ENCODE data around the gene GALNT7. TPM values are rescaled to one million over a fixed set of nuclear protein-coding genes. Genes with fewer than 3 reads are reported as not detected.
"Not testable (repeated sequence)": the region's sequence is repeated elsewhere in the genome, so short reads cannot be mapped to it uniquely, and the experiment has no call there.

GALNT7 gene
- total RNA-seq, 1 donor from 2014 or later = 24.7 TPM

DNA sequence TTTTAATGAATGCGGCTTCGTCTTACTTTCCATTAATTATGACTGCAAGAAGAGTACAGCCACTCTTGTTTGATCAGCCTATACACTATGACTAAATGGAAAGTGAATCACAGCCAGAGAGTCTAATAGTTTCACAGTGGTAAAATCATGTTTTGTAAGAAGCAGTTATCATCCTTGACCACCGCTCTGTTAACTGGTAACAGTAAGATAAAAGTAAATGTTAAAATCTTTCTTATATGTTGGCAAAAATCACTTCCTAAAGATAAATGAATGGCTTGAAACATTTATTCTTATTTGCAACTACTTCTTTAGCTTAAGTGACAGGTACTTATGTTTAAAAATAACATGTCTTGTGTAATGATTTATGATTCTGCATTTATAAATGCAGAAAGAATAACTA is 13.2 kb downstream of the GALNT7 start:
- Histone ChIP-seq H3K4me3 (ENCODE audit: low read depth, low read length) (no peak overlapping the region), H3K36me3 (ENCODE audit: control insufficient read depth, insufficient read depth, low read length) (no peaks in the 10 kb centered on the region), H3K27me3 (ENCODE audit: control insufficient read depth, insufficient read depth, low read length) (no peaks in the 10 kb centered on the region)
- DNase-seq (ENCODE audit: low read depth) (peak; percentile 88), FAIRE-seq (no peak)
- TF ChIP-seq, protein P1, sequence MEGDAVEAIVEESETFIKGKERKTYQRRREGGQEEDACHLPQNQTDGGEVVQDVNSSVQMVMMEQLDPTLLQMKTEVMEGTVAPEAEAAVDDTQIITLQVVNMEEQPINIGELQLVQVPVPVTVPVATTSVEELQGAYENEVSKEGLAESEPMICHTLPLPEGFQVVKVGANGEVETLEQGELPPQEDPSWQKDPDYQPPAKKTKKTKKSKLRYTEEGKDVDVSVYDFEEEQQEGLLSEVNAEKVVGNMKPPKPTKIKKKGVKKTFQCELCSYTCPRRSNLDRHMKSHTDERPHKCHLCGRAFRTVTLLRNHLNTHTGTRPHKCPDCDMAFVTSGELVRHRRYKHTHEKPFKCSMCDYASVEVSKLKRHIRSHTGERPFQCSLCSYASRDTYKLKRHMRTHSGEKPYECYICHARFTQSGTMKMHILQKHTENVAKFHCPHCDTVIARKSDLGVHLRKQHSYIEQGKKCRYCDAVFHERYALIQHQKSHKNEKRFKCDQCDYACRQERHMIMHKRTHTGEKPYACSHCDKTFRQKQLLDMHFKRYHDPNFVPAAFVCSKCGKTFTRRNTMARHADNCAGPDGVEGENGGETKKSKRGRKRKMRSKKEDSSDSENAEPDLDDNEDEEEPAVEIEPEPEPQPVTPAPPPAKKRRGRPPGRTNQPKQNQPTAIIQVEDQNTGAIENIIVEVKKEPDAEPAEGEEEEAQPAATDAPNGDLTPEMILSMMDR (IDR thresholded peaks at IDR 0.05; ENCODE audit: insufficient read depth, low read length, severe bottlenecking) = no peak

DNA sequence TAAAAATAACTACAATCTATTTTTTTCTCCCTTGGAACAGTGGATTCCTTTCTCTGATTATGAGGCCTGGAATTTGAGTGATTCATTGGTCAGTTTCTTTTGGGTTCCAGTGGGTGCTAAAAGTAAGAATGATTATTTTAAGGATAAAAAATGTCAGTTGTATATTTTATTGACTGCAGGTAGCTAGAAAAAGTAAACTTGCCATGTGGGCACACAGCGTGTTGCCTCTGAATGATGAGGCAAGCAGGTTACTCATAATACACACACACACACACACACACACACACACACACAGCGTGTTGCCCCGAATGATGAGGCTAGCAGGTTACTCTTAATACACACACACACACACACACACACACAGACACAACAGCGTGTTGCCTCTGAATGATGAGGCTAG is 13.8 kb downstream of the GALNT7 start:
- Histone ChIP-seq H3K4me3 (ENCODE audit: low read depth, low read length) (no peak overlapping the region), H3K36me3 (ENCODE audit: control insufficient read depth, insufficient read depth, low read length) (no peaks in the 10 kb centered on the region), H3K27me3 (ENCODE audit: control insufficient read depth, insufficient read depth, low read length) (no peaks in the 10 kb centered on the region)
- DNase-seq (ENCODE audit: low read depth) = peak; percentile 76
- peak; percentile 70 for FAIRE-seq
- TF ChIP-seq, protein P1 (IDR thresholded peaks at IDR 0.05; ENCODE audit: insufficient read depth, low read length, severe bottlenecking) = no peak

DNA sequence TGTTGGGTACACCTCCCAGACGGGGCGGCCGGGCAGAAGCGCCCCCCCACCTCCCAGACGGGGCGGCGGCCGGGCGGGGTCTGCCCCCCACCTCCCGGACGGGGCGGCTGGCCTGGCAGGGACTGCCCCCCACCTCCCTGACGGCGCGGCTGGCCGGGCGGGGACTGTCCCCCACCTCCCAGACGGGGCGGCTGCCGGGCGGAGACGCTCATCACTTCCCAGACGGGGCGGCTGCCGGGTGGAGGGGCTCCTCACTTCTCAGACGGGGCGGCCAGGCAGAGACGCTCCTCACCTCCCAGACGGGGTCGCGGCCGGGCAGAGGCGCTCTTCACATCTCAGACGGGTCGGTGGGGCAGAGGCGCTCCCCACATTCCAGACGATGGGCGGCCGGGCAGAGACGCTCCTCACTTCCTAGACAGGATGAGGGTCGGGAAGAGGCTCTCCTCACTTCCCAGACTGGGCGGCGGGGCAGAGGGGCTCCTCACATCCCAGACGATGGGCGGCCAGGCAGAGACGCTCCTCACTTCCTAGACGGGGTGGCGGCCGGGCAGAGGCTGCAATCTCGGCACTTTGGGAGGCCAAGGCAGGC is 15.1 kb downstream of the GALNT7 start:
- FAIRE-seq = not testable (repeated sequence)

DNA sequence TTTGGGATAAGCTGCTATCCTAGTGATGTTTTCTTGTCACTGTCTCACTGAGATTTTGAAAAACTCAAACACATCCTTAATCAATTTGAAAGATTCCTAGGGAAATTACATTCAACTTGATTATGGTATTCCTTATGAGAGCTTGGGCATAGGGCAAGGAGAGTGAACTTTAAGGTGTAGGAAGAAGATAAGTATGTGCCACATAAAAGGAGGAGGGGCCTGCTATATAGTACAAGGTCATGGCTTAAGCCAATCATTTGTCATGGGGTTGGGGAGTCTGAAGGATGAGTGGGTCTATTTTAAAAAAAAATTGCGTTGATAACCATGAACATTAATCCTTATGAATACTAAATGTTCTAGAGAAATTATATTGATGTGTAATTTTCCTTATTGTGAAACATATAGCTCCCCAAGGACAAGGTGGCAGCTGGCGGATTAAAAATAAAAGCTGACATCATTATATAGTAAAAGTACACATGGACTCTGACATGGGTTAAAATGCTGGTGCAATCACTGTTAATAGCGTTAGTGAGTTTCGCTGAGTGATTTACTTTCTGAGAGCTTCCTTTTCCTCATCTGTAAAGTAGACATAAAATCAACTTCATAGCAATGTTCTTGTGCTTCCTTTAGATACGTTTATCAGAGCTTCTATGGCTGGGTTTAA is 17.4 kb downstream of the GALNT7 start:
- FAIRE-seq (no peak), DNase-seq (ENCODE audit: low read depth) (no peak)
- no peaks in the 10 kb centered on the region for H3K36me3 ChIP-seq (ENCODE audit: control insufficient read depth, insufficient read depth, low read length)
- no peaks in the 10 kb centered on the region for H3K27me3 ChIP-seq (ENCODE audit: control insufficient read depth, insufficient read depth, low read length)
- TF ChIP-seq, protein P1 (IDR thresholded peaks at IDR 0.05; ENCODE audit: insufficient read depth, low read length, severe bottlenecking) = no peak
- H3K4me3 ChIP-seq (ENCODE audit: low read depth, low read length) = no peak overlapping the region

More for the DNA sequence above, 15.1 kb downstream of the GALNT7 start:
- DNase-seq (ENCODE audit: low read depth); H3K4me3 ChIP-seq (ENCODE audit: low read depth, low read length); H3K27me3 ChIP-seq (ENCODE audit: control insufficient read depth, insufficient read depth, low read length); H3K36me3 ChIP-seq (ENCODE audit: control insufficient read depth, insufficient read depth, low read length): not testable (repeated sequence)

DNA sequence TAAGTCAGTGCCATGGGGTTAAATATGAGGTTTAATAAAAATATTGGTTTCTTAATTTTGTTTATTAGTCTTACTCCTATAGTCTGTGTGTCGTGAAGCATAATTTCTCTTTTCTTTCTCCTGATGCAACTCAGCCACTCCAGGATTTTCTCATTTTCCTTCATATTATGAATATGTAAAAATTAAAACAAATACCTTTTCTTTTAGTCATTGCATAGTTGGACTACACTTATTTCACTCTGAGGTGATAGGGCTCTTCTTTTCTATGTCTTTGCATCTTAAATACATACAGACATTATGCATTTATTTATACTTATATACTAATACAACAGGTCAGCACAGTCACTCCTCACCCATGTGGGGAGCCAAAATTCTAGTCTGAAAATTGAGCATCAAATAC is 19.1 kb downstream of the GALNT7 start:
- Histone ChIP-seq H3K27me3 (ENCODE audit: control insufficient read depth, insufficient read depth, low read length) (no peaks in the 10 kb centered on the region), H3K36me3 (ENCODE audit: control insufficient read depth, insufficient read depth, low read length) (no peaks in the 10 kb centered on the region), H3K4me3 (ENCODE audit: low read depth, low read length) (no peak overlapping the region)
- FAIRE-seq (no peak), DNase-seq (ENCODE audit: low read depth) (no peak)
- TF ChIP-seq, protein P1 (IDR thresholded peaks at IDR 0.05; ENCODE audit: insufficient read depth, low read length, severe bottlenecking) = no peak

DNA sequence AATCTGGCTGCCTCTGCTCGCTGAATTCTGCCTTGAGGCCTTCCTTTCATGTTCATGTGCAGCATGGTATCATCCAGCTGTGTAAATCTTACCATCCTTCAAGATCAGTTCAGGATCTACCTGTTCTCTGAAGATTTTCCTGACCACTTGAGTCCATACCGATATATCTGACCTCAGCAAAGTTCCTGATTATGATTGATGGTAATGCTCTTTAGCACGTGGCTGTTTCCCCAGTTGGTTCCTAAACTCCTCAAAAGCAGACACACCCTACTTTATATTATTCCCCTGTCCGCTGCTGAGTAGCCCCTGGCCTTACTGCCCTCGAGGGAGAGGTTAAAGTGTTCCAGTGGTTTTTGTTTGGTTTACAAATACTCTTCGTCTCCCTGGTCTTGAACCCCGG is 20.0 kb downstream of the GALNT7 start:
- no peak for DNase-seq (ENCODE audit: low read depth)
- H3K36me3 ChIP-seq (ENCODE audit: control insufficient read depth, insufficient read depth, low read length) = no peaks in the 10 kb centered on the region
- no peaks in the 10 kb centered on the region for H3K27me3 ChIP-seq (ENCODE audit: control insufficient read depth, insufficient read depth, low read length)
- TF ChIP-seq, protein P1 (IDR thresholded peaks at IDR 0.05; ENCODE audit: insufficient read depth, low read length, severe bottlenecking) = no peak
- no peak overlapping the region for H3K4me3 ChIP-seq (ENCODE audit: low read depth, low read length)
- FAIRE-seq = peak; percentile 83

All from bronchial epithelial cell (primary cell).